GM21786 (cell line): Measurements from ENCODE around the gene SEMA7A.
"Not testable (repeated sequence)": the region's sequence is repeated elsewhere in the genome, so short reads cannot be mapped to it uniquely, and the experiment has no call there.

Source experiments
- ATAC-seq: cut with Tn5 transposase; IDR thresholded peaks from one replicate; pipeline ENCODE4 v1.9.1; 2021; ENCODE audit not compliant: unreplicated experiment

The SEMA7A gene

DNA sequence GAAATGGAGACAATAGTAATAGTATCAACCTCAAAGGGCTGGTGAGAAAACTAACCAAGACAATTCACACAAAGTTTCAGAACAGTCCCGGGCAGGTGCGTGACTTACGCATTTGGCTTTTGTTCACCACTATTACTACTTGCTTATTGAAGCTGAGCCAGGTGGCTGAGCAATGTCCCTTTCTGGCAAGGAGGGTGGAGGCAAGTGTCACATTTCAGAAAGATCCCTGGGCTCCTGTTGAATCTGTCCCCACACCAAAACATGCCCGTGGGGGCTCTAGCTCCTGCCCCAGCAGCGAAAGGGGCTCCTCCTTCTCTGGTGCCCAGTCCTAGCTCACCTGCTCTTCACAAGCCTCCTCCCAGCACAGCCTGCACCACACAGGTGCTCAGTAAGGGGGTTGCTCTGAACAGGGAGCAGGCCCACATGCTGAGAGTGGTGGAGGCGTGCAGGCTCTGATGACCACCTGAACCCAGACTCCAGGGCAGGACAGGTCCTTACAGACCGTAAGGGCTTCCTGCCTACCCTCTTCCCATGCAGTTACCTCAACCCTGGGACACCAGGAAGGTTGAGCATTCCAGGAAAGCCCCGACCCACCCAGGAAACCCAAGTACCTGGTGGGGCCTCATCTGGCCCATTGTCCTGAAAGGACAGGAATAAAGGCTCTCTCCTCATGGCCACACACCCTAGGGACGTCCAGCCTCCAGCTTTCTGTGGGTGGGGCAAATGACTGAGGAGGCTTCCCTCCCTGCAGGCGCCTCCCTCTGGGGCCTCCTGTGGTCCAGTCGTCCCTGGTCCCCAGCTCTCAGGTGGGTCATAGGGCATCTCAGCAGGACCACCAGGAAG, 32.6 kb downstream of the SEMA7A start:
- ATAC-seq = no peak

DNA sequence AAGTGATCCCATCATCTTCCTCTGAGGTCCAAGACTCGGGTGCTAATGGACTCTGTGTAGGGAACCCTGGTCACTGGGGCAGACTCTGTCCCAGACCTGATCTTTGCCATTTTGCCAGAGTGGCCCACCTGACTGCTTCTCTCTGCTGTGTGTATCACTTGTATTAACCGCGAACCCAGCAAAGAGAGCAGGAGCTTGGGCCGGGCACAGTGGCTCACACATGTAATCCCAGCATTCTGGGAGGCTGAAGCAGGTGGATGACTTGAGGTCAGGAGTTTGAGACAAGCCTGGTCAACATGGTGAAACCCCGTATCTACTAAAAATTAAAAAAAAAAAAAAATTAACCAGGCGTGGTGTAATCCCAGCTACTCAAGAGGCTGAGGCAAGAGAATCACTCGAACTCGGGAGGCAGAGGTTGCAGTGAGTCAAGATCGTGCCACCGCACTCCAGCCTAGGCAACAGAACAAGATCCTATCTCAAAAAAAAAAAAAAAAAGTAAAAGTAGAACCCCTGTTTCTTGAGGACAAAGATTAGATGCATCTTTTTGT, 33.4 kb downstream of the SEMA7A start:
- no peak for ATAC-seq

DNA sequence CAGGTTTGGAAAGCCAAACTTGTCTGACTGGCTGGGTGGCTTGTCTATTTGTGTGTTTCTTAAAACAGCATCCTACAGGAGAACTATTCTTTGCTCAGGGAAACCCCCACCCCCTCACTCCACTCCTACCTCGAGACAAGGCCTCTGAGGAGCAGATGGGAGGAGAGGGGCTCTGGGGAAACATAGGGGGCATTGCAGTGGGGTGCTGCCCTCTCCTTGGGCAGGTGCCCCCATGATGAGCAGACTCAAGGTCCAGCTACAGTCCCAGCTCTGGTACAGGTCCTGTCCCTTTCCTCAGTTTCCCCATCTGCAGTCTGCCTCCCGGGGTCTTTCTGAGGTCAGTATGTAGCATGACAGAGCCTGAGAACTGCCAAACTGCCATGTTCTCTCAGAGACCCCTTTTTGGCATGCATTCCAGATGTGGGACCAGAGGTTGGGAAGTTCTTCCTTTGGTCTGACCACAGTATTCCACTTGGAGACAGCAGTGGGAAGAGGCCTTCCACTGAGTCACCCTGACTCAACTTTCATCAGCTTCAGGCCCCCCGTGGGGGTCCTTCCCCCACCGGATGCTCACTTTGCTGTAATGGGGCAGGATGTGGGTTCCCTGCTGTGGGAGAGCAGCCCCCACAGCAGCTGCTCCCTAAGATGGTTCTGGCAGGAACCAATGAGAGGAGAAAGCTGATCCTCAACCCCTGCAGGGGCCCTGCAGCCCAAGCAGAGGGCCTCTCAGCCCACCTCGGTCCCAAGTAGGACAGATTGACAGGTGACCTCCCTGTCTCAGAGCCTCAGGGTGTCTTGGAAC, 34.0 kb downstream of the SEMA7A start:
- no peak for ATAC-seq

DNA sequence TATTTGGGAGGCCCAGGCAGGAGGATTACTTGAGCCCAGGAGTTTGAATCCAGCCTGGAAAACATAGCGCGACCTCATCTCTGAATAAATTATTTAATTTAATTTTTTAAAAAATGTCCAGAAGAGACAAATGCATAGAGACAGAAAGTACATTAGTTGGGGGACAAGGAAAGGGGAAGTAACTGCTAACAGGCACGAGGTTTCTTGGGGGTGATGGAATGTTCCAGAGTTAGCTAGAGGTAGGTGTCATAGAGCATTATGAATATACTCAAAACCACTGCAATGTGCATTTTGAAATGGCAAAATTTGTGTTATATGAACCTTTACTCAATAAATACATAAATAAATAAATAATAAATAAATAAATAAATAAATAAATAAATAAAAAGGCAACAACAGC, 34.7 kb downstream of the SEMA7A start:
- no peak for ATAC-seq

DNA sequence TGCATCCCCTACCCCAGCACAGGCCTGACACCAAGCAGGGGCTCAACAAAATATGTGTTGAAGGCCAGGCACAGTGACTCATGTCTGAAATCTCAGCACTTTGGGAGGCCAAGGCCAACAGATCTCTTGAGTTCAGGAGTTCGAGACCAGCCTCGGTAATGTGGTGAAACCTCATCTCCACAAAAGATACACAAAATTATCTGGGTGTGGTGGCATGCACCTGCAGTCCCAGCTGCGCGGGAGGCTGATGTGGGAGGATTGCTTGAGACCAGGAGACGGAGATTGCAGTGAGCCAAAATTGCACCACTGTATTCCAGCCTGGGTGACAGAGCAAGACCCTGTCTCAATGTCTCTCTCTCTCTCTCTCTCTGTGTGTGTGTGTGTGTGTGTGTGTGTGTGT, 35.6 kb downstream of the SEMA7A start:
- ATAC-seq = no peak

DNA sequence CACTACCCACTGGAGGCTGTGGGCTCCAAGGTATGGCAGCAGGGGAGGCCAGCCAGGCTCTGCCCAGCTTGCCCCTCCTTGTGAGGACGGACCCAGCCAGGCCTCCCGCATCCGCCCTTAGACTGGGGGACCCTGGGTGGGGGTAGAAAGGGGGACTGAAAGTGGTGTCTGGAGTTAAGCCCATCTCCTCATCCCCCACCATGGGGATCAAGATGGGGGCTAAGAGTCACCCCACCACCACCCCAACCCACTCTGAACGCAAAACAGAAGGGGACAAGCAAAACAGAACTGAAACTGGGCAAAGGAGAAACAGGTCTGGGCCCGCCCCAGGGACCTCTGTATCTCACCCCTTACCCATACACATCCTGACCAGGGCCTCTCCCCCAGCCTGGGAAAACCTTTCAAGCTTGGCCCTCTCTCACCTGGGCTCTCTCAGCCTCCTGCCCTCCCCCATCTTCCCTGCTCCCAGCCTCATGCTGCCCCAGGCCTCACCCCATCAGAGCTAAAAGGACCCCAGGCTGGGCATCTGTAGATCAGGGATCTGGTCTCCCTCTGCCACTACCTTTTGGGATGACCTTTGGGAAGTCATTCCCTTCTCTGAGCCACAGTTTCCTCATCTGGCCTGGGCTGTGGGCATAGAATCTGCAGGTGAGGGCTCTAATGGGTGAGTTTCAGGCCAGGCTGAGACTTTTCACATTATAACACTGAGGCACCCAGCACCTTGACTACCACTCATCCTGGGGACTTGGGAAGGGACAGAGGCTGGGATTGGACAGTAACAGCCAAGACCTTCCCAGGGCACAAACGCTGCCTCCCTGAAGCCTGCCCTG, 36.3 kb downstream of the SEMA7A start:
- peak; percentile 33 for ATAC-seq

DNA sequence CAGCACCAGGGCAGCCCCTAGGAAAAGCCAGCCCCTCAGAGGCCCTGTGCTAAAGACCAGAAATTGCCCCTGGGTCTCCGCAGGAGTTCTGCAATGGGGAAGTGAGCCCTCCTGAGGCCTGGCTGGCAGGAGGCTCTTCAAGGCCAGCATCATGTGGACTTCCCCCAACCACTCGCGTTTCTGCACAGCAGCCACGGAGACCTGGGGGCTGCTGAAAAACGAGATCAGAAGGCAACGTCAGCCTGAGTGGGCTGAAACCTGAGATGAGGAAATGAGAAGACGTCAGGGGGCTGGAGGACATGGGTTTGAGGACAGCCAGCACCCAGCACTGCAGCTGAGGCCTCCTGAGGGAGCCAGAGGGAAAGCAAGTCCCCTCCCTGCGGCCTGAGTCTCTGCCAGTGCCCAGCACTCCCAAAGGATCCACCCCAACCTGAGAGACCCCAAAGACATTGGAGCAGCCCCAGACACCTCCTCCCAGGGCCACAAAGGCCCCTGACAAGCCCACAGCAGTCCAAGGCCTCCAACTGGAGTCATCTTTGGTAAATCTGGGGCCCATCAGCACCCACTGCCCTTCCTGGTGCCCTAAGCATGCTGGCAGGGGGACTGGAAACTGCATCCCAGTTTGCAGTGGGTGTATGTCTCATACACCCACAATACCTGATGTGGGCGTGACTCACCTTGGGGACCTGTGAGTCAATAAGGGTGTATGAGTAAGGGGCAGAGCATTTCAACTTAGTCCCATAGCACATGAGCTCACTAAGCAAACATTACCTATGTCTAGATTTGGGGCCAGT, 37.1 kb downstream of the SEMA7A start:
- ATAC-seq = peak; percentile 29

DNA sequence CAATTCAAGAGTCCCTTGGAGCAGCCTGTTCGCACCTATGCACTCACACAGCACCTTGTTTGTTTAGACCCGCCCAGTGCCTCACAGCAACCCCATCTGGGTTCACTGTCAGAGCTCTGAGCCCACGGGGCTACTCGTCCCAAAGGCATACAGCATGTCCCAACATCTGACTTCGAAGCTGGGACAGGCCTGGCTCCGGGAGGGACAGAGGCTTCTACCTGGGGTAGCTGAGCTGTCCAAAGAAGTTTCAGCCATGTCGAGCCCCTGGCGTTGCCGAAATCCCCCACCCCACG, 37.7 kb downstream of the SEMA7A start:
- peak; percentile 1 for ATAC-seq

DNA sequence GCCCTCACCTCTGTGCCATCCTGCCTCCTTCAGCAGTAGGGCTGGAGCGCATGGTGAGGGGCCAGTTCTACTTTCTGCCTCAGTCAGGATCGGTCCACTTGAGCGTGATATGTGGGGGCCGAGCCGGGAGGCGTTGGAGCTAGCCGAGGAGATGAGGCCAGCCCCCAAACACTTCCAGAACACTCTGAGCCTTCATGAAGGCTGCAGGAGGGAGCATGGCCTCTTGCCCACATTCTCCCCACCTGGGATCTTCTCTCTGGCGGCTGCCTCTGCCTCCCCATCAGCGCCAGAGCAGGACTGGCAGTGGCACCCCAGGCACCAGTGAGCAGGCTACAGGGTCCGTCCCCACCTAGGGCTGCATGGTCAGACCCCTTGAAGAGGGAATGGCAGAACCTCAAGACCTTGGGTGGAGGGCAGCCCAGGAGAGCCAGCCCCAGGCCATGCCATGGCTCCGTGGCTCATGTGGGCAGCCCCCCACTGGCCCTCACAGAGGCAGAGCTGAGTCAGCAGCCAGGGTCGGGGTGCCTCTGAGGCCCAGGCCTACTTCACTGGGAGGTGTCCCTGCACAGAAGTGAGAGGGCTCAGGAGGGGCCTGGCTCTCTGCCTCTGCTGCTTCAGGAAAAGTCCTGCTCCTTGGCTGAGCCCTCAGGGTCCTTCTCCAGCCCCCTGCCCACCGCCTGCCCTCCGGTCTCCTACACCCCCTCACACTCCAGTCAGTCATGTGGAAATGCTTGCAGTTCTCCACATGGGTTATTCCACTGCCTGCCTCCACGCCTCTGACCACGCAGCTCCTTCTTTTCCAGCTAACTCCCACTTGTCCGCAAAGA, 38.2 kb downstream of the SEMA7A start:
- ATAC-seq = no peak

DNA sequence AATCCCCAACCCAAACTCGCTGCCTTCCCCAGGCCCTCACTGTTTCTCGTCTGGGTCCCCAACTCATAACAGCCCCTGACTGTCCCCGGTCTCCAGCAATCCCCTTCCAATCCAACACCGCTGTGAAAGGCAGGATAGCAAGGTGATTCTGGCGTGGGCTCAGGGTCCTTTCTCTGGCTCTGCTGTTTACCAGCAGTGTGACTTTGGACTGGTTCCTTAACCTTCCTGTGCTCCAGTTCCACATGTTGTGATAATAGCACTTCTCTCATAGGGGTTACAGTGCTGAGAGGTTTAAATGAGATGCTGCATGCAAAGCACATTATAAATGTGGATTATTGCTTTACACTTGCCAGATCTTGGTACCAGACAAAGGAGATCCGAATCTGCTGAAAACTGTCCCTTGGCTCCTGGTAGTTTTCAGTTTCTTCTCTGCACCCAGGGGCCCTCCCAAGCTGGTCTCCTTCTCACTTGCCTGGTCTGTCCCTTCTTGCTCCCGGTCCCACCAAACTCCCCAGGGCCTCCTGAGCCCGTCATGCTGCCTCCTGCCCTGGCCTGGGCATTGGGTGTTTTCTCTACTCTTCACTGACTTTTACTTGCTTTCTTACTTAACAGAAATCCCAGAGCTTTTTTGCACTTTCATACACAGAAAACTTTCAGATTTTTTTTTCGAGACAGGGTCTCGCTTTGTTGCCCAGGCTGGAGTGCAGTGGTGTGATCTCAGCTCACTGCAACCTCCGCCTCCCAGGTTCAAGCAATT, 39.5 kb downstream of the SEMA7A start:
- no peak for ATAC-seq

DNA sequence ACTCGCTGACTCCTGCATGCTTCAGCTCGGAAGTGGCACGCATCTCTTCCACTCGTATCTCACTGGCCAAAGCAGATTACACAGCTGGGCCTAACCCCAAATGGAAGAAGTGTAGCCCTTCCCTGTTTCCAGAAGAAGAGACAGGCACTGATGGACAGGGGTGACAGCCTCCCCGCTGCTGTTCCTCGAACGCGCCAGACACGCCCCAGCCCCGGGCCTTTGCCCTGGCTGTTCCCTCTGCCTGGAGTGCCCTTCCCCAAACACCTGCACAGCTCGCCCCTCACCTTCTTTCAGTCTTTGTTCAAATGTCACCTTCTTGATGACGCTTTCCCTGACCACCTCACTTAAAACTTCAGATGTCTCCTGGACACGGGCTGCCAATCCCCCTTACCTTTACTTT, 40.3 kb downstream of the SEMA7A start:
- no peak for ATAC-seq

DNA sequence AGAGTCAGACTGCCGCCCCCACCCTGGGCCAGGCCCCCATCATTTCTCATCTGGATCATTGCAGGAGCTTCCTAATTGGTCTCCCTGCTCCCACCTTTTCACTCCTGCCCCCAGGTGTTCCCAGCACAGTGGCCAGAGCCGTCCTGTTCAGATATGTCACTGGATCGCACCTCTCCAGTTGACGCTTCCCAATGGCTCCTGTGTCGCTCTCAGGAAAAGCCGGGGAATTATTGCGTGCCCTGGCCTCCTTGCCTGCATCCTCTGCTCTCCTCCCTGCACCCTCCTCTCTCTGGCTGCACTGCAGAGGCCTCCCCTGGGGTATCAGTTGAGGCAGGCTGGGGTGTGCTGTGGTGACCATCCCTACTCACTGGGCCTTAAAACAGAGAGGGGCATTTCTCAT, 40.9 kb downstream of the SEMA7A start:
- no peak for ATAC-seq

DNA sequence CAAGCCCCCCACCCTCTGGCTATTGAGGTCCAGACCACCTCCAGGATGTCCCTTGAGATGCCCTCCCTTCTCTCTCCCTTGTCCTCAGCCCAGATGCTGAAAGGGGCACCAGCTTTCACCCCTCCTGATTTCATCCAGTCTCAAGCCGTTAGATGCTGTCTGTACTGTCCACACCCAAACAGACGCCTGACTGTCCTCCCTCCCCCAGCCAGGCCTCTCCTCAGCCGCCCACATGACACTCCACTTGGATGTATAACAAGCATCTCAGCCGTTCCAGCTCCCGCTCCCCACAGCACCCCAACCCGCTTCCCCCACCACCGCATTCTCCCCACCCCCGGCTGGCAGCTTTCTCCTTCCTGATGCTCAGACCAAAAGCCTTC, 41.3 kb downstream of the SEMA7A start:
- ATAC-seq = no peak

DNA sequence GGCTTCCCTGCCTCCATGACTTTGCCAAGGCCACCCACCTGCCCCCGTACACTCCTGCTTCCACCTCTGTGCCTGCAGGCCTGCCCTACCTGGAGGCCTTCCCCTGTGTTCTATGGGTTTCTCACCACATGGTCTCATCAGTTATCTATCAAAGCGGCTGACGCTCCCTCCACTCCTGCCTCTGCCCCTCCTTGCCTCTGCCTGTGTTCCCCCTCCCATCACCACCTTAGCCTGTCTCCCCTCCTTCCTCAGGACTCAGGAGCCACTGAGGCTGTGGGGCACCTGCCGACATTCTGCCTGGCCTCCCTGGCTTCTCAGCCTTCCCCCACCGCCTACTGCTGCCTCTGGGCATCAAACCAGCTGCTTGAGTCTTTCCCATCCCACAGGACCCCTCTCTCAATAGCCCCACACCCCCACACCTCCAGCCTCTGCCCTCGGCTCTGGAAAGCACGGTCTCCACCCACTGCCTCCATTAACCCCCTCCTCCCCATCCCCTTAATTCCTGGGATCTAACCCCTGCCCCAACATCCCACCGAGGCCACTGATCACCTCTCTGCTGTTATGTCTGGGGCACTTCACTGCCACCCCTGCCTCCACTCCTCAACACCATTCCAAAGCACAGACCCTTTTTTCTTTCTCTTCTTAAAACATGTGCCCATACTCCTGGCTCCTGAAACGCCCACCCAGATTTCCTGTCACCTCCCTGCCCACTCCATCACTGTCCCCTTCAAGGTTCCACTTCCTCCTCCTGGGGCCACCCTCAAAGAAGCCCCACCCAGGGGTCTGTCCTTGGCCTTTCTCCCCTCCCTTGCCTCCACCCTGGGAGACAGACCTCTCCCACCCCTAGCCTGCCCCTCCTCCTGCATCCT, 41.9 kb downstream of the SEMA7A start:
- ATAC-seq = no peak

DNA sequence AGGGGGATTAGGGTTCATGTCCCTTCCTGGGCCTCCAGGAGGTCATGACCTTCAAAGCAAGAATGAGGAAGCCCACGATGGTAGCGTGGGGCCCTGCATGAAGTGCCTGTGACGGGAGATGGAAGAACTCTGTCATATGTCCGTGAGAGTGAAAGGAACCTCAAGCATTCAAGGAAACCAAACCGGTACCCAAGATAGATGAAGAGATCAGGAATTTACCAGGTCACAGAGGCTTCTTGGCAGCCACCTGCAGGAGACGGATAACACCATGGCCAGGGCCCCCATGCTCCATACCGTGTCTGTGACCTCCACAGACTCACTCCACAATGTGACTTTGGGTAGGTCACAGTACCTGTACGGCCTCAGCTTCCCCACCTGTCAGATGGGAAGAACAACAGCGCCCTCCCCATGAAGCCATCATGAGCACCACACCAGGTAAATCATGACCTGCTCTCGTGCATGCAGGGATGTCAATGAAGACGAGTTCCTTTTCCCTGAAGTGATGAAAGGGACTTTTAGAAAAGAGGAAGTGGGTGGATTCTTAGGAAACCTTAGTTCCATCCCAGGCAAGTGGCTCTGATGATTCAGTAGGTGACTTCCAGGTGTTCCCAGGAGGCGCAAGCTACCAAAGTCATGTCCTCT, 43.0 kb downstream of the SEMA7A start:
- no peak for ATAC-seq

DNA sequence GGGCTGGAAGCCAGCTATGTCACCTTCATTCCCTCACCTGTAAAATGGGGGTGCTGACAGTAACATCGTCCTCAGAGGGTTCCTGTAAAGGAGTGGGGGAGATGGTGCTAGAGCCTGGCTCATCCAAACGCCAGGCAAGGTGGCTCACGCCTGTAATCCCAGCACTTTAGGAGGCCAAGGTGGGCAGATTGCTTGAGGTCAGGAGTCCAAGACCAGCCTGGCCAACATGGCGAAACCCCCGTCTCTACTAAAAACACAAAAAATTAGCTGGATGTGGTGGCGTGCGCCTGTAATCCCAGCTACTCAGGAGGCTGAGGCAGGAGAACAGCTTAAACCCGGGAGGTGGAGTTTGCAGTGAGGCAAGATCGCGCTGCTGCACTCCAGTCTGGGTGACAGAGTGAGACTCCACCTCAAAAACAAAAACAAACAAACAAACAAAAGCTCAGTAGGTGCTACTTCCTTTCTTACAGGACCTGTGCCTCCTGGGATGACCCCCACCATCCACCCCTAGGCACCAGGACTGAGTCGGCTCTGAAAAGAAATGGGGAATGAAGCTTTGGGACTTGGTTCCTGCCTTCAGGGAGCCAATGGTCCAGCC, 43.6 kb downstream of the SEMA7A start:
- ATAC-seq = not testable (repeated sequence)
